Measurements from ENCODE around the gene PHPT1.

Gene PHPT1

DNA sequence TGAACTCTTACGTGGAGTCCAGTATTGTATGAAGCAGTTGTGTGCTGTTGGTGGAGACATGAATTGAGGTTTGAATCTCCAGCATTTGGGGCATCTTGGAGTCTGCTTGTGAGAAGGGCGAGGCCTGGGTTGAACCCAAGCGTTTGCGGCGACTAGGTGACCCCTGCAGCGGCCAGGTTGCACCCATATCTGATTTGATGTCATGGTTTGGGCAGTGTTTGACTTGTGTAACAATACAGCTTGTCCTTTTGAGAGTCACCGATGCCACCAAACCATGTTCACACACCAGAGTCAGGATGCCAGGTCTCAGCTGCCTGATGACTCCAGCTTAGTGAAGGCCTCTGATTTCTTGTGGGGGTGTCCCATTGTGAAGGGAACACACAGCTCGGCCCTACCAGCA, 39.2 kb downstream of the PHPT1 start:
- Histone ChIP-seq H4K20me1 (peaks cover 68% of the 10 kb centered on the region), H3K27ac (no peak overlapping the region), H3K9ac (no peak overlapping the region), H3K4me3 (no peak overlapping the region), H3K9me3 (no peaks in the 10 kb centered on the region), H3K36me3 (peaks cover 47% of the 10 kb centered on the region), H3K4me2 (peak overlapping the region; percentile 98; the same call in 1 of the 2 replicates), H3K27me3 (no peaks in the 10 kb centered on the region), H3K4me1 (peaks cover 48% of the 10 kb centered on the region)
- TF ChIP-seq Cebpa-rat (IDR thresholded peaks at IDR 0.05), result no peak

DNA sequence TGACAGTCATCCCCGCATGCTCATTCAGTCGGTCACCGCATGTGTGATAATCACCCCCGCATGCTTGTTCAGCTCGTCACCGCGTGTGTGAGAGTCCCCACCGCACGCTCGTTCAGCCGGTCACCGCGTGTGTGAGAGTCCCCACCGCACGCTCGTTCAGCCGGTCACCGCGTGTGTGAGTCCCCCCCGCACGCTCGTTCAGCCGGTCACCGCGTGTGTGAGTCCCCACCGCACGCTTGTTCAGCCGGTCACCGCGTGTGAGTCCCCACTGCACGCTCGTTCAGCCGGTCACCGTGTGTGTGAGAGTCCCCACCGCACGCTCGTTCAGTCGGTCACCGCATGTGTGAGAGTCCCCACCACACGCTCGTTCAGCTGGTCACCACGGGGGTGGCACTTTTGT, 40.6 kb downstream of the PHPT1 start:
- TF ChIP-seq Cebpa-rat (IDR thresholded peaks at IDR 0.05), result no peak
- Histone ChIP-seq H3K27me3 (no peaks in the 10 kb centered on the region), H3K27ac (no peak overlapping the region), H3K4me3 (no peak overlapping the region), H3K9me3 (no peaks in the 10 kb centered on the region), H3K4me1 (peaks cover 46% of the 10 kb centered on the region), H4K20me1 (peaks cover 82% of the 10 kb centered on the region), H3K4me2 (no peak overlapping the region), H3K36me3 (peaks cover 61% of the 10 kb centered on the region), H3K9ac (no peak overlapping the region)

DNA sequence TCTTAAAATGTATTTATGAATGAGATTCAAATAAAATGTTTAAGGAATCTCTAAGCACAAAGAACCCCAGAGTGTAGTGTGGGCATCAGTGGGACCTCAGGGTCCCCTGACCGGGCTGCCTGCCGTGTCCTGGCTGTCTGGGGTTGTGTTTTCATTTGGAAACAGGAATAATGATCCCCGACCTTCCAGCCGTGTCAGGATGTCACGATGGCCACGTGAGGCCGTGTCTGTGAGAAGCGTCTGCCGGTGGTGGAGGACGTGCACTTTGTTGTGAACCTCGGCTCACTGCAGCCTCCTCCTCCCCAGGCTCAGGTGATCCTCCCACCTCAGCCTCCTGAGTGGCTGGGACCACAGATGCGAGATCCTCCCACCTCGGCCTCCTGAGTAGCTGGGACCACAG, 41.5 kb downstream of the PHPT1 start:
- H3K9ac ChIP-seq, result no peak overlapping the region
- H3K4me3 ChIP-seq, result no peak overlapping the region
- peaks cover 69% of the 10 kb centered on the region for H3K36me3 ChIP-seq
- H3K4me1 ChIP-seq, result peaks cover 43% of the 10 kb centered on the region
- no peak overlapping the region for H3K27ac ChIP-seq
- TF ChIP-seq Cebpa-rat (IDR thresholded peaks at IDR 0.05), result no peak
- peaks cover 90% of the 10 kb centered on the region for H4K20me1 ChIP-seq
- no peak overlapping the region for H3K4me2 ChIP-seq
- H3K9me3 ChIP-seq, result no peaks in the 10 kb centered on the region
- no peaks in the 10 kb centered on the region for H3K27me3 ChIP-seq

DNA sequence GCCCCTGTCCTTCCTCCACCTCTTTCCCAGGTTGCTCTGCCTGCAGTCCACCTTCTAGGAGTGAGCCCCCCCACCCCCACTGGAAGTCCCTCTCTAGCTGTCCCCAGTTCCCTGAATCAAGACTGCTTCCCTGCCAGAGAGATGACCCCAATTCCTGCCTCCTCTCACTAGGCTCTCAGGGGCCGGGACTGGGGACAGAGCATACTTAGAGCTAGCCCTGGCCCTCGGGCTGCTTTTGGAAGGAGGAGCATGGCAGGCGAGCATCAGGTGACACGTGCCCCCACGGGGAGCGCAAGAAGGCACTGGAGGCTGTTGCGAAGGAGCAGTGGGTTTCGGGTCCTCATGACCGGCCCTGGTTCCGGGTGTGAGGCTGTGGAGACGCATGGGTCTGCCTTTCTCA, 46.8 kb downstream of the PHPT1 start:
- Histone ChIP-seq H3K36me3 (peaks cover 93% of the 10 kb centered on the region), H3K4me3 (no peak overlapping the region), H4K20me1 (peaks cover 100% of the 10 kb centered on the region), H3K9me3 (no peaks in the 10 kb centered on the region), H3K9ac (no peak overlapping the region), H3K27ac (no peak overlapping the region), H3K27me3 (no peaks in the 10 kb centered on the region), H3K4me2 (no peak overlapping the region), H3K4me1 (peaks cover 28% of the 10 kb centered on the region)
- TF ChIP-seq Cebpa-rat (IDR thresholded peaks at IDR 0.05), result no peak

DNA sequence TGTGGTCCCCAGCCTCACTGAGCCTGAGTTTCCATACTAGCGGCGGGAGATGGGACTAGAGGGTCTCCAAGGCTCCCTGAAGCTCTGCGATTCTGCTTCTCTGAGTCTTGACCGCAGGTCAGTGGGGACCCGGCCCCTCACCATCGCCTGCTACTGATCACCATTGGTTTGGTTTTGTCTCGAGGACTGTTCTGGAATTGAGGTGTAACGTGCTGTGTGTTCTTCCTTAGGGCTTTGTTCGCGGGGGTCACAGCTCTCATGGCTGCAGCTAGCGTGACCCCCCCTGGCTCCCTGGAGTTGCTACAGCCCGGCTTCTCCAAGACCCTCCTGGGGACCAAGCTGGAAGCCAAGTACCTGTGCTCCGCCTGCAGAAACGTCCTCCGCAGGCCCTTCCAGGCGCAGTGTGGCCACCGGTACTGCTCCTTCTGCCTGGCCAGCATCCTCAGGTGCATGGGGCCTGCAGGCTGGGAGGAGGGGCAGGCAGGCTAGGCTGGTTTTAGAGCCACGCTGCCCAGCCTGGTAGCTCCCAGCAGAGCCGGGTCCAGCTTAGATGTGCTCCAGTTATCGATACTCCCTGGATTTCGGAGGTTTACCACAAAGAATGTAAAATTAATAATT, 49.4 kb downstream of the PHPT1 start:
- Histone ChIP-seq H3K36me3 (peaks cover 98% of the 10 kb centered on the region), H4K20me1 (peaks cover 99% of the 10 kb centered on the region)

DNA sequence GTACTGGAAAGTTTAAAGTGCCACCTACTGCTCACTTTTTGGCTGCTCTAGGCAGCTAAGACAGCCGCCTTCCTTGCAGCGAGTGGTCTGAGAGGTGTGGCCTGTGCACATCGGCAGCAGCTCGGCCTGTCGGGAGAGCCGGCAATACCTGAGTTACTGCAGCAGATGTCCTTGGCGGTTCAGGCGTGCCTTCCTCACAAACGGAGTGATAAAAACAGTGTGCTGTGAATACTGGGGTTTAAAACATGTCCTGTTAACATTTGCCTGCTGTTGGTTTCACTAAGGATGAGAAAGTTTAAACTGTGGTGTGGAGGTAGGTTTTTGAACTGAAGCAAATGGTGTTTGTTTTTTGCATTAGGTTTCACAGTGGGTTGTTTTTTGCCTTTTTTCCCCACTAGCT, 50.0 kb downstream of the PHPT1 start:
- H3K36me3 ChIP-seq, result peaks cover 98% of the 10 kb centered on the region
- H3K27ac ChIP-seq, result no peak overlapping the region
- H3K9ac ChIP-seq, result no peak overlapping the region
- H3K27me3 ChIP-seq, result no peaks in the 10 kb centered on the region
- no peak overlapping the region for H3K4me3 ChIP-seq
- H3K4me1 ChIP-seq, result peaks cover 34% of the 10 kb centered on the region
- H4K20me1 ChIP-seq, result peaks cover 93% of the 10 kb centered on the region
- no peaks in the 10 kb centered on the region for H3K9me3 ChIP-seq
- no peak overlapping the region for H3K4me2 ChIP-seq
- TF ChIP-seq Cebpa-rat (IDR thresholded peaks at IDR 0.05), result no peak

More for the DNA sequence above, 49.4 kb downstream of the PHPT1 start:
- Histone ChIP-seq H3K4me3 (no peak overlapping the region), H3K9me3 (no peaks in the 10 kb centered on the region), H3K4me2 (no peak overlapping the region), H3K9ac (no peak overlapping the region), H3K27ac (no peak overlapping the region), H3K27me3 (no peaks in the 10 kb centered on the region), H3K4me1 (peaks cover 34% of the 10 kb centered on the region)
- no peak for TF ChIP-seq Cebpa-rat (IDR thresholded peaks at IDR 0.05)

DNA sequence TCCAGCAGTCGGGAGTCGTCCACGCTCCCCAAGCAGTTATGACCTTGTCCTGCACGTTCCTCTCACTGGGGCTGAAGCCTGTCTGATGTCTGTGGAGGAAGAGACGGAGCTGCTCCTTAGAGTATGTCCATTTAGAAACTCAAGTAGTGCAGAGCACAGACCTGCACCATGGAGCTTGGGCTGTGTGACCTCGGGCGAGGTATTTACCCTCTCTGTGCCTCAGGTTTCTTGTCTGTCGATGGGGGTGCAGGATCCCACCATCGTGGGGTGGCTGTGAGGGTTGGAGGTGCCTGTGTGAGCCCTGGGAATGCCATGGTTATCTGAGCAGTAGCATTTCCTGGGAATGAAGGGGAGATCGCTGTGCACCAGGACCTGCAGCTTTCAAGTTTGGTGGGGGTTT, 51.3 kb downstream of the PHPT1 start:
- H3K9ac ChIP-seq, result no peak overlapping the region
- H3K4me3 ChIP-seq, result no peak overlapping the region
- no peaks in the 10 kb centered on the region for H3K27me3 ChIP-seq
- H3K27ac ChIP-seq, result no peak overlapping the region
- TF ChIP-seq Cebpa-rat (IDR thresholded peaks at IDR 0.05), result no peak
- H3K4me2 ChIP-seq, result no peak overlapping the region
- H3K9me3 ChIP-seq, result no peaks in the 10 kb centered on the region
- peaks cover 89% of the 10 kb centered on the region for H4K20me1 ChIP-seq
- peaks cover 98% of the 10 kb centered on the region for H3K36me3 ChIP-seq
- H3K4me1 ChIP-seq, result peaks cover 31% of the 10 kb centered on the region
